CD4-positive, alpha-beta T cell treated with Interleukin-15 for 4 hours (primary cell): ENCODE results near the gene FAM9C.
"Not testable (repeated sequence)": the region's sequence is repeated elsewhere in the genome, so short reads cannot be mapped to it uniquely, and the experiment has no call there.

ENCODE experiments used
- DNase-seq: peaks from one replicate; pipeline ENCODE4 v3.0.0-alpha.2; 2020; ENCODE audit warnings: low spot score

The FAM9C gene

GRCh38 chrX:13044441-13044840, at the start of gene FAM9C:
Gene FAM9C (minus strand): TSS chrX:13044620. CDS start chrX:13043789, 831 bp downstream.
- DNase-seq = no peak

- DNase-seq = peak; percentile 74
Measured at GRCh38 chrX:13093529-13094140, 49.2 kb upstream of the FAM9C start.

GRCh38 chrX:13092455-13092941, 48.1 kb upstream of the FAM9C start:
- peak; percentile 89 for DNase-seq

- peak; percentile 60 for DNase-seq
Measured at GRCh38 chrX:13091111-13091765, 46.8 kb upstream of the FAM9C start.

GRCh38 chrX:13090339-13091110, 46.1 kb upstream of the FAM9C start:
- no peak for DNase-seq

- no peak for DNase-seq
Measured at GRCh38 chrX:13090027-13090338, 45.6 kb upstream of the FAM9C start.

GRCh38 chrX:13088156-13088487, 43.7 kb upstream of the FAM9C start:
- DNase-seq = no peak

GRCh38 chrX:13087322-13088155, 43.1 kb upstream of the FAM9C start:
- peak; percentile 86 for DNase-seq

- DNase-seq = not testable (repeated sequence)
Measured at GRCh38 chrX:13086793-13087321, 42.4 kb upstream of the FAM9C start.

- DNase-seq = no peak
Measured at GRCh38 chrX:13086076-13086475, 41.7 kb upstream of the FAM9C start.

GRCh38 chrX:13085526-13085925, 41.1 kb upstream of the FAM9C start:
- DNase-seq = peak; percentile 54

GRCh38 chrX:13084611-13085010, 40.2 kb upstream of the FAM9C start:
- no peak for DNase-seq

- DNase-seq = not testable (repeated sequence)
Measured at GRCh38 chrX:13083755-13084326, 39.4 kb upstream of the FAM9C start.

GRCh38 chrX:13082206-13083065, 38.0 kb upstream of the FAM9C start:
- peak; percentile 40 for DNase-seq

- DNase-seq = no peak
Measured at GRCh38 chrX:13081395-13082205, 37.2 kb upstream of the FAM9C start.

- DNase-seq = no peak
Measured at GRCh38 chrX:13080128-13080795, 35.8 kb upstream of the FAM9C start.

- no peak for DNase-seq
Measured at GRCh38 chrX:13078739-13079444, 34.5 kb upstream of the FAM9C start.

- DNase-seq = peak; percentile 72
Measured at GRCh38 chrX:13077168-13077567, 32.7 kb upstream of the FAM9C start.
